PC-3 (cell line): Measurements from ENCODE around the gene PRICKLE3. TPM values are rescaled to one million over a fixed set of nuclear protein-coding genes. Genes with fewer than 3 reads are reported as not detected.

Source experiments
- ATAC-seq: fragments of 200-7000 bp; cut with Tn5 transposase; 2 replicates; pipeline ENCODE4 v1.9.1; 2020; ENCODE audit warnings: mild to moderate bottlenecking, moderate library complexity
- BruUV-seq: library from RNA; stranded (reverse); fragments of 400-500 nt; replicated peaks from 2 replicates; lab custom pipeline; 2021; lab: Mats Ljungman, UMichigan
- CTCF ChIA-PET: fragments of 300-600 bp; sonication (Branson Sonifier 250); formaldehyde crosslinking; loops from one replicate; lab custom pipeline; 2022; ENCODE audit warnings: antibody characterized with exemption; lab: Charles Lee
- POLR2A ChIA-PET: fragments of 300-600 bp; sonication (Branson Sonifier 250); formaldehyde crosslinking; loops from one replicate; lab custom pipeline; 2022; ENCODE audit warnings: antibody characterized with exemption; ENCODE audit not compliant: unreplicated experiment; lab: Charles Lee
- DNase-seq: peaks from one replicate; pipeline ENCODE4 v3.0.0-alpha.2; 2015
- H2AFZ ChIP-seq: fragments of 300-600 bp; sonication (generic); 2 replicates; pipeline ENCODE4 v1.6.0; 2016; ENCODE audit warnings: antibody characterized with exemption, low read length
- H3F3A ChIP-seq: fragments of 300-600 bp; sonication (generic); one replicate; pipeline ENCODE4 v1.6.0; 2017; ENCODE audit warnings: antibody characterized with exemption, low read length, control low read depth, mild to moderate bottlenecking; ENCODE audit not compliant: unreplicated experiment
- H3K27ac ChIP-seq: fragments of 300-600 bp; sonication (generic); 2 replicates; pipeline ENCODE4 v1.5.1; 2016; ENCODE audit warnings: mild to moderate bottlenecking, low read length
- H3K27me3 ChIP-seq: fragments of 300-600 bp; sonication (generic); 2 replicates; pipeline ENCODE4 v1.6.1; 2016; ENCODE audit warnings: low read length, mixed read lengths
- H3K36me3 ChIP-seq: fragments of 300-600 bp; sonication (generic); 2 replicates; pipeline ENCODE4 v1.6.1; 2016; ENCODE audit warnings: low read depth, mixed run types, low read length, mixed read lengths
- H3K4me1 ChIP-seq: fragments of 300-600 bp; sonication (generic); 2 replicates; pipeline ENCODE4 v1.5.1; 2016; ENCODE audit warnings: low read length; ENCODE audit not compliant: insufficient read depth
- H3K4me2 ChIP-seq: fragments of 300-600 bp; sonication (generic); 2 replicates; pipeline ENCODE4 v1.6.0; 2016; ENCODE audit warnings: low read length
- H3K4me3 ChIP-seq: fragments of 300-600 bp; sonication (generic); 2 replicates; pipeline ENCODE4 v1.5.1; 2016; ENCODE audit warnings: mild to moderate bottlenecking, low read length, mixed read lengths
- H3K79me2 ChIP-seq: fragments of 300-600 bp; sonication (generic); 2 replicates; pipeline ENCODE4 v1.6.1; 2017; ENCODE audit warnings: low read length, mixed read lengths
- H3K9ac ChIP-seq: fragments of 300-600 bp; sonication (generic); 2 replicates; pipeline ENCODE4 v1.6.0; 2016; ENCODE audit warnings: mild to moderate bottlenecking, low read length
- H3K9me2 ChIP-seq: fragments of 300-600 bp; sonication (generic); replicated peaks from 2 replicates; pipeline ENCODE4 v1.6.1; 2016; ENCODE audit warnings: mixed run types, low read length, mixed read lengths
- H3K9me3 ChIP-seq: fragments of 300-600 bp; sonication (generic); 2 replicates; pipeline ENCODE4 v1.6.1; 2016; ENCODE audit warnings: low read length, mixed read lengths
- H4K20me1 ChIP-seq: fragments of 300-600 bp; sonication (generic); 2 replicates; pipeline ENCODE4 v1.6.1; 2016; ENCODE audit warnings: low read length, mixed read lengths
- EZH2 ChIP-seq: fragments of 300-600 bp; sonication (generic); IDR thresholded peaks from one replicate; pipeline ENCODE4 v1.6.1; 2017; ENCODE audit warnings: antibody characterized with exemption, mild to moderate bottlenecking, low read length; ENCODE audit not compliant: unreplicated experiment
- EZH2phosphoT487 ChIP-seq: fragments of 300-600 bp; sonication (generic); IDR thresholded peaks from 2 replicates; pipeline ENCODE4 v1.6.1; 2018; ENCODE audit warnings: mild to moderate bottlenecking, antibody characterized with exemption, low read length, borderline replicate concordance
- intact Hi-C: fragments of 100-400 bp; cut with micrococcal nuclease; formaldehyde crosslinking; loops from 2 replicates; pipeline ENCODE4 v1.9.0; 2023
- total RNA-seq: library from RNA; depleted of rRNA; stranded (reverse); fragments of >200 nt; gene quantifications from 2 replicates; pipeline ENCODE4 v1.2.3, GENCODE V29; 2014
- TF ChIP-seq, protein P1 (sequence below): fragments of 300-600 bp; sonication (generic); conservative IDR thresholded peaks from 2 replicates; pipeline ENCODE4 v1.5.1; 2017; ENCODE audit warnings: antibody characterized with exemption, low read depth, mild to moderate bottlenecking, low read length

PRICKLE3 gene
- total RNA-seq, 1 experiment from 2014 or later = 16.5 TPM

DNA sequence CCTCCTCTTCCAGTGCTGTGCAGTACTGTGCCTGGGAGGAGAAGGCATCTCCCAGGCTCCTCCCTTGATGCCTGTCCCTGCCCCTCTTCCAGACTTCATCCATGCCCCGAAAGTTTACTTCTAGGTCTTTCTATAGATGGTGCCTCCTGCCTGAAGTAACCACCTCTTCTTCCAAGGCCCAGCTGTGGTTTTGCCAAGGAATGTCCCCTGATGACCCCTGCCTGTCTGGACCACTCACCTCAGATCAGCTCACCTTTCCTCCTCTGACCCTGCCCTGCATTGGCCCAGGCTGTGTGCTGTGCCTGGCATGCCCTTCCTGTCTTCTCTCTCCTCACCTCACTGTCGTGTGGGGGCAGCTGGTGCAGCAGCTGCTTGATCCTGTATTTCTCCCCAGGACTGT is 6.8 kb downstream of the PRICKLE3 start:
- no peak overlapping the region for H2AFZ ChIP-seq
- BruUV-seq = no TSS peak
- H4K20me1 ChIP-seq = peaks cover 5% of the 10 kb centered on the region
- H3K9me2 ChIP-seq = no peaks in the 10 kb centered on the region
- peaks cover 6% of the 10 kb centered on the region for H3K4me1 ChIP-seq
- ATAC-seq = no peak
- no peak overlapping the region for H3K27ac ChIP-seq
- H3K36me3 ChIP-seq = peaks cover 17% of the 10 kb centered on the region
- no peaks in the 10 kb centered on the region for H3K9me3 ChIP-seq
- POLR2A ChIA-PET = interaction anchor here (0.6 kb wide), 1 partner anchor 496 kb away, joined by 3 read pairs; the partner anchor contains the start of gene WAS
- H3K27me3 ChIP-seq = no peaks in the 10 kb centered on the region
- H3F3A ChIP-seq = no peaks in the 10 kb centered on the region
- no peak for DNase-seq
- H3K79me2 ChIP-seq = peaks cover 11% of the 10 kb centered on the region; the same call in 1 of the 2 replicates
- TF ChIP-seq, protein P1, sequence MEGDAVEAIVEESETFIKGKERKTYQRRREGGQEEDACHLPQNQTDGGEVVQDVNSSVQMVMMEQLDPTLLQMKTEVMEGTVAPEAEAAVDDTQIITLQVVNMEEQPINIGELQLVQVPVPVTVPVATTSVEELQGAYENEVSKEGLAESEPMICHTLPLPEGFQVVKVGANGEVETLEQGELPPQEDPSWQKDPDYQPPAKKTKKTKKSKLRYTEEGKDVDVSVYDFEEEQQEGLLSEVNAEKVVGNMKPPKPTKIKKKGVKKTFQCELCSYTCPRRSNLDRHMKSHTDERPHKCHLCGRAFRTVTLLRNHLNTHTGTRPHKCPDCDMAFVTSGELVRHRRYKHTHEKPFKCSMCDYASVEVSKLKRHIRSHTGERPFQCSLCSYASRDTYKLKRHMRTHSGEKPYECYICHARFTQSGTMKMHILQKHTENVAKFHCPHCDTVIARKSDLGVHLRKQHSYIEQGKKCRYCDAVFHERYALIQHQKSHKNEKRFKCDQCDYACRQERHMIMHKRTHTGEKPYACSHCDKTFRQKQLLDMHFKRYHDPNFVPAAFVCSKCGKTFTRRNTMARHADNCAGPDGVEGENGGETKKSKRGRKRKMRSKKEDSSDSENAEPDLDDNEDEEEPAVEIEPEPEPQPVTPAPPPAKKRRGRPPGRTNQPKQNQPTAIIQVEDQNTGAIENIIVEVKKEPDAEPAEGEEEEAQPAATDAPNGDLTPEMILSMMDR = no peak
- TF ChIP-seq EZH2 = no peak
- no peak for TF ChIP-seq EZH2phosphoT487
- intact Hi-C loops = no loop called here
- no peak overlapping the region for H3K4me3 ChIP-seq
- CTCF ChIA-PET = no interaction called here
- H3K9ac ChIP-seq = no peak overlapping the region
- no peak overlapping the region for H3K4me2 ChIP-seq

DNA sequence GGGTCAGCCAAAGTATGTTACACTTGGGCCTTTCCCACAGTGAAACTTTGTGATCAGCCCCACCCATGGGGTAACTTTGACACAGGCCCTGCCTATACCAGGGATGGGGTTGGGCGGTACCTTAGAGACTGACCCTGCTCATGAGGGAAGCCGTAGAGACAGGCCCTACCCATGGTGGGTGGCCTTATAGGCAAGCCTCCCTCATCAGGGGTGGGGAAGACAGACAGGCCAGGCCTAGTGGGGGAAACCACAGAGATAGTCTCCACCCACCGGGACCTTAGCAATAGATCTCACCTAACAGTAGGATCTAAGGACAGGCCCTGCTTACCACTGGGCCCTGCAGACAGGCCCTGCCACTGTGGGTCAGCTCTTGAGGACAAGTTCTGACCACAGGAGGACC is 7.6 kb downstream of the PRICKLE3 start:
- intact Hi-C loops = no loop called here
- Histone ChIP-seq H3K79me2 (peaks cover 13% of the 10 kb centered on the region), H3K4me3 (no peak overlapping the region), H3K27ac (no peak overlapping the region), H3K9ac (no peak overlapping the region), H3K9me3 (no peaks in the 10 kb centered on the region), H3K9me2 (no peaks in the 10 kb centered on the region), H2AFZ (no peak overlapping the region), H3K27me3 (no peaks in the 10 kb centered on the region), H3K4me2 (no peak overlapping the region), H3K36me3 (peaks cover 16% of the 10 kb centered on the region), H3K4me1 (no peaks in the 10 kb centered on the region), H3F3A (no peaks in the 10 kb centered on the region), H4K20me1 (peaks cover 1% of the 10 kb centered on the region)
- TF ChIP-seq EZH2phosphoT487 (no peak), EZH2 (no peak)
- TF ChIP-seq, protein P1 = no peak
- BruUV-seq = no TSS peak
- ATAC-seq (no peak), DNase-seq (no peak)
- POLR2A ChIA-PET = no interaction called here
- CTCF ChIA-PET = no interaction called here

DNA sequence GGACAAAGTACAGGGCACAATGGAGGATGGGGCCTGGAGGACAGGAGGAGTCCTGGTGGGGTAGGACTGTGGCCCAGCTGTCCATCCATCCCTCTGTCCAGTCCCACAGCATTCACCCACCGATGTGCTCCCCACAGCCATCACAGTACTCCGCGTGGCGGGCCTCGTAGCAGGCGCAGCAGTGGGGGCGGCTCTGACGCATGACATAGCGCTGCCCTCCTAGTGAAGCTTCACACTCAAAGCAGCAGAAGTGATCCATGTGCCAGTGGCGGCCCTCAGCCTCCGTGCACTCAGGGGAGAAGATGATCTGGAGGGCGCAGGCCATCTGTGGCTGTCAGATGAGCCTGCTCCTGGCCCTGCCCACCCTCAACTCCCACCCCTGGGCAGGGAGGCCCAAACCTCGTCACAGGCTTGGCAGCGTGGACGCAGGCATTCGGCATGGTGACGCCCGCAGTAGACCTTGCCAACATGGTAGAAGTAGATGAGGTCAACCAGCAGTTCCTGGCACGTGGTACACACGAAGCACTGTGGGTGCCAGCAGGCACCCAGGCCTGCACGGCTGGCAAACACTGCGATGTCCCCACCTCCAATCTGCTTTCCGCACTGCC is 8.2 kb downstream of the PRICKLE3 start:
- Histone ChIP-seq H3K4me3 (no peak overlapping the region), H3K4me1 (peaks cover 5% of the 10 kb centered on the region; the same call in 1 of the 2 replicates), H2AFZ (no peak overlapping the region), H3K79me2 (peaks cover 16% of the 10 kb centered on the region), H3K27me3 (no peaks in the 10 kb centered on the region), H3K9ac (no peak overlapping the region), H4K20me1 (peaks cover 7% of the 10 kb centered on the region), H3K9me3 (no peaks in the 10 kb centered on the region), H3K27ac (no peak overlapping the region), H3K4me2 (no peak overlapping the region), H3K36me3 (peaks cover 17% of the 10 kb centered on the region), H3F3A (no peaks in the 10 kb centered on the region), H3K9me2 (no peaks in the 10 kb centered on the region)
- POLR2A ChIA-PET = no interaction called here
- intact Hi-C loops = no loop called here
- no peak for ATAC-seq
- no peak for DNase-seq
- CTCF ChIA-PET = no interaction called here
- BruUV-seq = no TSS peak
- TF ChIP-seq EZH2phosphoT487 (no peak), EZH2 (no peak)
- TF ChIP-seq, protein P1 = no peak
